Measurements from ENCODE around the gene CHTF18. TPM values are rescaled to one million over a fixed set of nuclear protein-coding genes. Genes with fewer than 3 reads are reported as not detected.

CHTF18 gene
- total RNA-seq, 1 donor from 2014 or later: 14.8 TPM

Small RNA genes within 50 kb of the gene (microRNA-seq; reads per million reads assigned to microRNA genes)
- not detected for gene MIR662

Other genes starting within 250 kb of the CHTF18 start
- 0.09 TPM in 1 of 2 replicates, not detected in the other for gene PRR35, start 228.2 kb upstream of the CHTF18 start, total RNA-seq
- gene NHLRC4, start 221.6 kb upstream of the CHTF18 start, total RNA-seq: 0.50 and 0.73 TPM in 2 replicates
- gene PIGQ, start 218.7 kb upstream of the CHTF18 start, total RNA-seq: 22.2 and 22.4 TPM in 2 replicates
- gene RAB40C, start 198.6 kb upstream of the CHTF18 start, total RNA-seq: 12.6 and 13.0 TPM in 2 replicates
- 0.43 and 0.89 TPM in 2 replicates for gene WFIKKN1, start 157.6 kb upstream of the CHTF18 start, total RNA-seq
- 56.4 and 59.6 TPM in 2 replicates for gene METTL26, start 152.3 kb upstream of the CHTF18 start, total RNA-seq
- gene MCRIP2, start 146.8 kb upstream of the CHTF18 start, total RNA-seq: 20.9 and 23.7 TPM in 2 replicates
- gene WDR90, start 139.3 kb upstream of the CHTF18 start, total RNA-seq: 16.1 and 21.2 TPM in 2 replicates
- gene RHOT2, start 120.5 kb upstream of the CHTF18 start, total RNA-seq: 87.3 and 93.2 TPM in 2 replicates
- gene RHBDL1, start 112.9 kb upstream of the CHTF18 start, total RNA-seq: 4.0 and 4.9 TPM in 2 replicates
- gene STUB1, start 108.2 kb upstream of the CHTF18 start, total RNA-seq: 138 and 140 TPM in 2 replicates
- gene JMJD8, start 104.3 kb upstream of the CHTF18 start, total RNA-seq: 24.6 and 26.8 TPM in 2 replicates
- 8.2 and 9.5 TPM in 2 replicates for gene WDR24, start 98.2 kb upstream of the CHTF18 start, total RNA-seq
- 3.7 and 5.2 TPM in 2 replicates for gene FBXL16, start 82.8 kb upstream of the CHTF18 start, total RNA-seq
- 30.1 and 31.5 TPM in 2 replicates for gene METRN, start 73.5 kb upstream of the CHTF18 start, total RNA-seq
- gene ANTKMT, start 67.5 kb upstream of the CHTF18 start, total RNA-seq: 22.6 and 26.6 TPM in 2 replicates
- 2.1 and 4.7 TPM in 2 replicates for gene CCDC78, start 62.2 kb upstream of the CHTF18 start, total RNA-seq
- gene HAGHL, start 61.5 kb upstream of the CHTF18 start, total RNA-seq: 15.5 and 17.6 TPM in 2 replicates
- gene CIAO3, start 47.6 kb upstream of the CHTF18 start, total RNA-seq: 18.5 and 19.6 TPM in 2 replicates
- gene MSLN, start 27.9 kb upstream of the CHTF18 start, total RNA-seq: not detected in 2 replicates
- 27.5 and 28.8 TPM in 2 replicates for gene RPUSD1, start 239 bp upstream of the CHTF18 start, total RNA-seq
- gene GNG13, start 12.1 kb downstream of the CHTF18 start, total RNA-seq: not detected in 2 replicates
- gene LMF1, start 182.4 kb downstream of the CHTF18 start, total RNA-seq: 12.6 and 15.0 TPM in 2 replicates
- 0.70 and 0.98 TPM in 2 replicates for gene SOX8, start 193.2 kb downstream of the CHTF18 start, total RNA-seq